Glomerular endothelial cell (primary cell): ENCODE measurements around the gene FMN1. TPM values are rescaled to one million over a fixed set of nuclear protein-coding genes. Genes with fewer than 3 reads are reported as not detected.
A peak's percentile ranks its signal among the peaks of the same experiment; 100 is the strongest.
"Not testable (repeated sequence)": the region's sequence is repeated elsewhere in the genome, so short reads cannot be mapped to it uniquely, and the experiment has no call there.

Experiments
- DNase-seq: peaks from one replicate; pipeline ENCODE4 v3.0.0-alpha.2; 2011; ENCODE audit warnings: low read depth, low spot score; ENCODE audit errors: extremely low read depth
- total RNA-seq: library from RNA; depleted of rRNA; stranded (reverse); fragments of >200 nt; gene quantifications from 2 replicates; pipeline ENCODE4 v1.2.3, GENCODE V29; 2015

FMN1 gene
- total RNA-seq, 1 donor from 2014 or later = 0.58 TPM

DNA sequence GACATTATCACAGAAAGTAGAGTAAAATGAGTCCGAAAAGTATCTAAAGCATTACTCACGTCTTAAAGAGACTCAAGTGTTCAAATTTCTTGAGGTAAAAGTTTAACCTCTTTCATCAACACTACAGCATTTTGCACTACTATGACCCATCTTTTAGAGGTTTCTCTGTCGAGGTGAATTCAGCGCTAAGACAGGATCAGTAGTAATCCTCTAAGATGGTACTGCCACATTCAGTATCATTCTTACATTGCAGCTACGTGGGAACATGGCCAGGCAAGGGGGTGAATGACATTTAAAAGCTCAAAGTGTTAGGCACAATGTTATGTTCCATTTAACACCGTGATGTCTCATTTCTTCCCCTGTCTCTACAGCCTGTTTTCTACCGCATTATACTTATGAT is 210.8 kb downstream of the FMN1 start:
- DNase-seq = no peak

DNA sequence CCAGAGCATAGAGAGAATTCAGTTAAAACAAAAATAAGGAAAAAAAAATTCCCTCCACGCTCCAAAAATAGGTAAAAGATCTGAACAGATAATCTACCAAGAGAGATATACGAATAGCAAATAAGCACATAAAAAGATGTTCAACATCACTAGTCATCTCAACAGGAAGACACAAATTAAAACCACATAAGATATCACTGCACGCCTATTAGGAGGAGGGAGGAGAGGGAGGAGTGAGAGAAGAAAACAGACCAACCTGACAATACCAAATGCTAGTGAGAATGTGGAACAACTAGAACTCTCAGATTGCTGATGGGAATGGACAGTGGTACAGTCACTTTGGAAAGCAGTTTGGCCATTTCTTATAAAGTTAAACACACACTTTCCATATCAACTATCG is 212.5 kb downstream of the FMN1 start:
- DNase-seq = no peak

DNA sequence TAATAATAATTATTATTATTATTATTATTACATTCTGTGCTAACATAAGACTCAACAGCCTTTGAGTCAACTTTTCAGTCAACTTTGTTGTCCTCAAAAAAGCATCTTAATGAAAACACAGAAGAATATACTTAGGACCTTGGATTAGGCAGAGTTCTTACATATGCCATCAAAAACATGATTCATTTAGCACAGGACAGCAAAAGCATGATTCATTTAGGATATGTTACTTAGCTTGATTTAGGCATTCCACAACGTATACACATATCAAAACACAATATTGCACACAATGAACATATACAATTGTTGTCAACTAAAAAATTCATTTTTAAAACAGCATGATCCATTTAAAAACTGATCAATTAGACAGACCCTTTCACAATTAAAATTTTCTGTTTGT is 213.0 kb downstream of the FMN1 start:
- no peak for DNase-seq

DNA sequence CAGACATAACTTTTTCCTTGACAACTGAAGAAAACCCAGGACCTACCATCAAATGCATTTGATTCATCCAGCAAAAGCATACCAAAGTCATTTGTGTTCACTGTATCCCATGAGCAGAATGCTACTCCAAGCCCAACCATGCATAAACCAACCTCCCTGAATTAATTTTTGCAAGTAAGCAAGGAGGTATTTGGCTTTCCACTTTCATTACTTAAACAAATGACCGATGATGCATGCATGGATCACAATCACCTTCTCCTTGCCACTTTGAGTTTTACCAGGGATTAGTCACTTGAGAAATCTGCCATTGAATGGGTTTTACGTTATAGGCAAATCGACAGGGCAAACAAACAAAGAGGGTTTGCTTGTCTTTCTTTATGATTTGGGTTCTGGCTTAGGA is 214.8 kb downstream of the FMN1 start:
- no peak for DNase-seq

DNA sequence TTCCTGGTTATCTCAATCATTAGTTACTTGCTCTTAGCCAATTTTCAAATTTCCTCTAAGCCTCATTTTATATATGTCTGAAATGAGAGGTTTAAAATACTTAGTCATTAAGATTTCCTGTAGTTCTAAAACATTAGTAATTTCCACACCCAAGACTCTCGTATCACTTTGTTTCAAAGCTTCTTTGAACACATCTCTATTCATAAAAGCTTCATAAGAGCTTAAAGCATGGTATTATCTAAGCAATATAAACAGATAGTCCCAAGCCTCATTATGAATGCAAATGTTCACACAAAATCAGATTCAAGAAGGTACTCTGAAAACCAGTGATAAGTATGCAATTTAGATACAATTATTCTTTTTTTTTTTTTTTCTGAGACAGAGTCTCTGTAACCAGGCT is 217.0 kb downstream of the FMN1 start:
- no peak for DNase-seq

DNA sequence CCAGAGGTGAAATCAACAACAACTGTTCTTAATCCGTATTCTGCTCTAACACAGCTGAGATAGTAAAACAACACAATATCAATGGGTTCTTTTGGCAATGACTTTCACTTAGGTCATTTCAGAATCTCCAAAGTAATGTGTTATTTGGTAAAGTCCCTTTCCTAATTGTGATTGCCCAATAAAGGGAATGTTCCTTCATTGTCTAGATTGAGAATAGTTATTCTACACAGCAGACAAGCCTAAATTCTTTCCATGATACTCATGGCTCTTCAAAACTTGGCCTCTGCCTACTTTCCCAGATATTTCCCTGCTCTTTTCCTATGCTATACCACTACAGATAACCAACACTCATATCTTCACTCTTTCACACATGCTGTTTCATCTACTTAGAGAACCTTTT is 219.8 kb downstream of the FMN1 start:
- DNase-seq = no peak

DNA sequence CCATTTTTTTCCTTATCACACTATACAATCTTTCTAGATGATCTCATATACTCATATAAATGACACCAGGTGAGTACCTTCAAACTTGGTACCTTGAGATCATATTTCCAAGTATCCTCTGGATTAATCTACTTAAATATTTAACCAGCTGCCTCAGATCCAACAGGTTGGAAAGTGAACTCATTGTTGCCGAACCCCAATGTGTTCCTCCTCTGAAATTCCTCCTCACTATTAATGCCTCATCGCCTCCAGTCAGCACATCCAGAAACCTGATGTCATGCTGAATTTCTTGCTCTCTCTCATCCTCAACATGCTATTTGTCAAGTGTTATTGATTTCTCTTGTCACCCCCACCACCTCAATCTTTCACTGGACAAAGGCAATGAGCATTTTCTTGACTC is 221.8 kb downstream of the FMN1 start:
- no peak for DNase-seq

DNA sequence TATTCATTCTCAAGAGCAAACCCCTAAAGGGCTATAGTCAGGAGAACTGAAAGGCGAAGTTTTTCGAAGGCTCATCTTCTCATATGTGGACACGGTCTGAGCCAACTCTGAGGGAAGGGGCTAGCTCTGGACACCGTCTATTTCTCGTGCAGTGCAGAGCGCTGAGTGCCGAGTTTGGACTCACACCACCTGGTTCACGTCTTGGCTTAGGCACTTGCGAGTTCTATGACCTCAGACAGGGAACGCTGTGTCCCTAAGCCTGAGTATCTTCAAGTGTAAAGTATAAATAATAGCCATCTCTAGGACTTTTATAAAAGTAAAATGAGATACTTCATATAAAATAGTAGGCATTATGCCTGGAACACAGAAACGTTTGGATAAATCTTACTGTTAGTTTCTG is 223.7 kb downstream of the FMN1 start:
- no peak for DNase-seq

DNA sequence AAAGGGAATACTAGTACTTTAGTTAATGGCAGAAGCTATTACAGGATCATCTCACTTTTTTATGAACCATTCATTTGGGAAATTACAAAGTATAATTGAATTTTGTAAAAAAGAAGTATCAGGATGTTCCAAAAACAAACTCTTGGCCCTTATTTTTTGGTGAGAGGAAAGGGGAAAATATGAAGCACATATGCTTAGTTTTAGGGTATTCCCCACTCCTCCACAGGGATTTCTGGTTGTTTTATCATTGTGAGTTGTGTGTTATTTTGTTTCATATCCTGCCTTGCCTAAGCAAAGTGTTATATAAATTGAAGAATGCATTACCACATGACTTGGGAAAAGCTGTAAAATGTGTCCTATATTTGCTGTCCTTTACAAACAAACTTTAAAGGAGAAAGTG is 227.0 kb downstream of the FMN1 start:
- DNase-seq = no peak

DNA sequence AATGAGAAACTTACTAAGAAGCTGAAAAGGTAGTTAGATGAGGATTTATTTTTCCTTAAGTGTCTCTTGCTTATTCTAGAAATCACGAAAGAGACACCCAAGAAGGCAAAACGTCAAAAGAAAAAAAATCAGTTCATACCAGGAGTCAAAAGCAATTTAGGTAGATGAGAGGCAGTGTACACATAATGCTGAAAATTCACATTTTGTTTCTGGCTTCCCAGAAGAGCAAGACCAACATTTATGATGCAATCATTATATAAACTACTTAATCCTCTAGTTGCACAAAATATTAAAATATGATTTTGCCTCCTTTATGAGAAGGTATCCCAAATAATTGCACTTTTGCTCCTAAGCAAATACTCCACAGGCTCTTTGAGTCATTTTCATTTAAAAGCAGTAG is 228.0 kb downstream of the FMN1 start:
- no peak for DNase-seq

DNA sequence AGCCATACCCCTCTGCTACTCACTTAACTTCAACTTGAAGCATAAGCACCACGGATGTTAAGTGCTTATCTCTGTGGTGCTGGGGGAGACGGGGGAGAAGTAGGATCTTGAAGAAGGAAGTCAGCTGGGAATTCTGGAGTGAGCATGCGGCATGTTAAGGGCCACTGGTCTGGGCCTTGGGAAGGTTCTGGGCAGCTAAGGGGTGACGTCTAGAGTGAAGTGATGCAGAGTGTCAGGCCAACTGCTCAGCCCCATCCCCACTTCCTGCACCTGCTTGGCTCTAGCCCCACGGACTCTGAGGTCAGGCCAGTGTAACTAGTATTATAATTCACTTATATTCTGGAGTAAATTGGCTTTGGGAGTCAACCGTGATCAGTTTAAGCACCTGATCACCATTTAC is 228.6 kb downstream of the FMN1 start:
- DNase-seq = no peak

DNA sequence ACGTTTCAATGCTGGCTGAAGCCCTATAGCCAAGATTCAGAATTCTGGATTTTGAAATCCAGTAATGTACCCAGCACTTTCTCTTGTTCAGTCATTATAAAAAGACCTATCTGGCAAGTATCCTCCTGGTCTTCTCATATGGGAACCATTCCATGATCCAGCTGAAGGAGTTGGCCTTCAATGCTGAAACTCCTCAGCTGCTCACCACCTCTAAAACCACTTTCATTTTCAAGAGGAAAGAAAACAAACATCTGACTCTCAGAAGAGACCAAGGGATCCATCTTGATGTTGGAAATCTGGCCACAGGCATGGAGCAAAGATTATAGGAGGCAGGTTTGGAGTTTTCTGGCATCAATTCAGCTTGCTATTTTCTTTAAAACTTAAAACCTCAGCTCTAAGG is 235.4 kb downstream of the FMN1 start:
- DNase-seq = no peak

DNA sequence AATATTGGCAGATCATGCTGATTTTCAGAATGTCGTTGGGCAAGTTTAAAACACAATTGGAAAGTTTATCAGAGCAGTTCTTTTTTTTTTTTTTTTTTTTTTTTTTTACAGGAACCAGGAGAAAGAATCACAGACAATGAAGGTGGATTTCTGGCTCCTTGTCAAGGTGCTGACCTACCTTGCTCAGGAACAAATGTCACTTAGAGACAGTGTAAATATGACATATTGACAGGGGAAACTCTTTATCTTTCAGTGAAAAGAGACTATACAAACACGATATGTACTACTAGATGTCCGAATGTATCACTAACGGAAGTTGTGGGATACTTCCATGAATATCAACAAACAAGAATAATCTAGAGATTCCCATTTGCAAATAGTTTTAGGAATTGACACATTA is 237.3 kb downstream of the FMN1 start:
- no peak for DNase-seq

DNA sequence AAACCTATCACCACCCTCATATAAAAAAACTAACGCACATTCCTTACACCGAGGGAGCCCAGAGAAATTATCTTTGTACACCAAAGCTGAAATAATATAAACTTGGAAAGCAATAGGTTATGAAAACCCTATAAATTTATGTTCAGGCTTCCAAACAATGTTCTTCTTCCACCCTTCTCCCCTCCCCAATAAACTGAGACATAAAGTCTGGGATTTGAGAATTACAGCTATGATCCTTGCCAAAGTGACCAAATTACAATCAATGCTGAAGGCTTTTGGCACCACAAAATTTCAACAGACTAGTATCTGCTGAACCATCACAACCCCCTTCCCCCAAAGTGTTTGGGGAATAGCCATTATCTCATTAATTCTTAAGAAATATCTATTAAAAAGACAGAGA is 237.8 kb downstream of the FMN1 start:
- DNase-seq = no peak

DNA sequence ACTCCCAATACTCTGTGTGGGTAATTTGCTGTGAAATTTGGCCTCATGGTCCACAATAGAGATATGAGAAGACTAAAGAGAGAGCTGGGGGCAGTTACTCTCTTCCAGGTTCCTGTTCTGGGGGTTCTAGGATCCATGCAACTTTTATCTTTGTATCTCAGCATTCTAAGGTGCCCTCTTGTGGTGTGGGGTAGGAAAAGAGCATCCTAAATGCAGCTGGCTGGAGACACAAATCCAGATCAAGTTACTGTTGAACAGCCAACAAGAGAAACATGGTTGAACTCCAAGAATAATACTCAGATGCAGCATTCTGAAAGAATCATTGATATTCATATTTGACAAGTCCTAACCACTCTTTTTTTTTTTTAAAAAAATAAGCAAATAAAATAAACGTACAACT is 238.5 kb downstream of the FMN1 start:
- peak; percentile 12 for DNase-seq

DNA sequence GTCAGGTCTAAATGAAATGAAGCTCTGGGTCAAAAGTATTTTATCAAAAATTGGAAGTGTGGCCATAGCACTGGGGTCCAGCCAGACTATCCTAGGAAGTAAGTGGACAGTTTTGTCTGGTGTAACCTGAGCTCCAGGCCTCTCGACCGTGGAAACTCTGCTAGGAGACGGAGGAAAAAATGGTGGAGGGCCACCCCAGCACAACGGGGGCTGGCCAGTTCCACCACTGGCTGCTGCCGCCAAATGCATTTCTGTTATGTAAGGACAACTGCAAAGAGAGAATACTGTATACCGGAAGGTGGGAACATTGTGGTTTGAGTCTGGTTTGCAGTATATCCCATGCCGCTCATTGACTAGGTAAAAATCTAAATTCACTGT is 241.0 kb downstream of the FMN1 start:
- DNase-seq = no peak

DNA sequence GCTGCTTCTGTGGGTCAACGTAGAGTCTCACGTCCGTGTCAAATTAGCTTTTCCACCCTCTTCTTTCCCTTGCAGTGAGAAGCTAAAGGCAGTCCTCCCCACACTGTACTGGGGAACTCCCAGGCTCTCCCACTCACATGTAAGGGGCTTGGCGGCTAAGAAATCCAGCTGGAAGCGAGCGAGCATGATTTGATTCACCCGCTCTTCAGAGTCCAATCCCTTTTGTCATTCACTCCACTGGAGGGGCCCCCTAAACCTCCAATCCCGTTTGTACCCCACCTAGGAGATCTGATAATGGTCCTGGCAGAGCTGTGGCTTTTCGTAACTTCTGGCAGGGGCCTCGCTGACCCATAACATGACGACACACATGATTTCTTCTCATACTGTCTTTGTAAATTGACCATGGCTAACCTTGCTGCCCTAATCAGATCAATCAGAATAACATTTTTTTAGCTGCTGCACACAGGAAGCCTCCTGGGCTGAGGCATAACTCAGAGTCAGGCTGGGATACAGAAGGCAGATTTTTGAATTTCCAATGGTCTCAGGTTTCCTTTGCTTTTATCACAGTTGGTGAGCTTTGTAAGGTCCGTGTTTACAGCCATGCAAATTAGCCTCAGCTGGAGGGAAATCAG is 241.5 kb downstream of the FMN1 start:
- DNase-seq = no peak

DNA sequence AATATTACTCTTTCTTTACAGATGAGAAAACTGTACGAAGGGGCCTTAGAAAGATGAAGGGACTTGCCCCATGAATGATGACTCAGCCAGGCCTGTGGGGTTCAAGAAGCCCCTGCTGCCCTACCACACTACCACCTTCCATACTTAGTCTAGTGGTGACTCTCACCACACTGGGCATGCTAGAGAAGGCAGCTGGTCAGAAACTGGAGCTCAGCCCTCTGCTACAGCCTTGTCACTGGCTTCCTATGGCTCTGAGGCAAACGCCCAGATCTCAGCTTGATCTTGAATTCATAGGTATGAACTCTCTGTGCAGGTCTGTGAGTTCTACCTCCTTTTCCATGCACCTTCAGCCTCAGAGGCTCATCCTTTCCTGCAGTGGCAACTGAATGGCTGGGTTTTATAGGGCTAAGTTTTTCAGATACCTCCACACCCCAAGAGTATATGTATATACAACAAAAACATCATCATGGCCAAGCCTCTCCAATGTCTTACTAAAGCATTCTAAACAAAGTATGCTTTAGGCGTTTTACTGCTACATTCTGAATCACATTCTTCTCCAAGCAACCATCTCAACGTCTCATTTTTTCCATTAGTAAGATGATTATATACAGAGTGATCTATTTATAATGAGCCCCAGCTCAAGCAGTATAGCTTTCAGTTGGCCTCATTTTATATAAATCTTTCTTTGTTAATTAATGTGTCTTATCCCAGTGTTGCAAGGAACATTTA is 242.6 kb downstream of the FMN1 start:
- no peak for DNase-seq

DNA sequence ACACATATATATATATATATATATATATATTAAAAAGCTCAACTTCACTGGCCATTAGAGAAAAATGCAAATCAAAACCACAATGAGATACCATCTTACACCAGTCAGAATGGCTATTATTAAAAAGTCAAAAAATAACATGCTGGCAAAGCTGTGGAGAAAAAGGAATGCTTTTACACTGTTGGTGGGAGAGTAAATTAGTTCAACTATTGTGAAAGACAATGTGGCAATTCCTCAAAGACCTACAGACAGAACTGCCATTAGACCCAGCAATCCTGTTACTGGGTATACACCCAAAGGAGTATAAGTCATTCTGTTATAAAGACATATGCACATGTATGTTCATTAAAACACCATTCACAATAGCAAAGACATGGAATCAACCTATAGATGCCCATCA is 244.5 kb downstream of the FMN1 start:
- DNase-seq = not testable (repeated sequence)

DNA sequence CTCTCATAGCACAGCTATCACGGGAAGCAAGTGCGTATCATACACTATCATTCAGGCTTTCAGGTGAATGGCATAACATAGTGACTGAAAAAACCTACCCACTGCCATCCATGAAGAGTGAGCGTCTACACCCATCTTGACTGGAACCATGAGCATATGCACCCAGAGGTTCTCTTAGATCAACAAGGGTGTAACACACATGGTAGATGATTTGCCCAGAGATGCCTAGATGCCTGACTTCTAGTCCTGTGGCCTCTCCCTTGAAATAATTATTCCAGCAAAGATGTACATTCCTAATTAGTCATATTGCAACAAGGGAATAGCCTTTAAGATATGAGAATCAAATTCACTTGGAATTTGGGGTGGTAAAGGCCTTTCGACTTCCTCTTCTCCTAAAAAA is 248.3 kb downstream of the FMN1 start:
- no peak for DNase-seq

DNA sequence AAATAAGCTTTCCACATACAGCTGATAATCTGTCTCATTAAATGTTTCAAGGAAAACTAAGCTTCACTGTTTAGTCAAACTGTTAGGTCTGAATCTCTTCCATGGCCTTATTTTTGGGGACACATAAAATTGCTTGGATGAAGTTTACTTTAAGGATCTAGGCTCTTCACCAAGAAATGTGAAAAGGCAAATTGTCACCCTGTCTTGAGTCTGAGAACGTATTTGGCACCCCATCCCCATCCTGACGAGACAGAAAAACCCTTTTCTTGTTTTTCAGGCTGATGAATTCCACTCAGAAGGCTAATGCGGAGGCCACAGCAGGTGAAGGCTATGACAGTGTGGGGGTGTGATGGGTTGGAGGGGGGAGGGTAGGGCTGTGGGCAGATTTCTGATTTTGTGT is 250.1 kb downstream of the FMN1 start:
- DNase-seq = no peak

DNA sequence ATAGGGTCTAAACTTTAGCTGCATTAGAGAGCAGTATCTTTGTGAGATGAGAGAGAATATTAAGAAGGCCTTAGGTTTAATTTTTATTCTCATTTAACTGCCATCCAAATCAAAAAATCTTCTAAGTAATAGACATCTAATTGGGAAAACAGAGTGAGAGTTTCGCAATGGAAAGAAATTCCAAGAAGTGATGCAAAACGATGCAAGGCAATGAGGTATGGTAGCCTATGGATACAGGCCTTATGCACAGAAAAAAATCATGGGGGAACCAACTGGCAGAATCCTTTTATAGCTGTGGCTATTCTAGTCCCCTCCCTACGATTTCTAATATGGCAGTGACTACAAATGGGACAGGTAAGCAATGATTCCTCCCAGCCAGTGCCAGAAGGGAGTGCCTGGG is 250.8 kb downstream of the FMN1 start:
- DNase-seq = no peak

DNA sequence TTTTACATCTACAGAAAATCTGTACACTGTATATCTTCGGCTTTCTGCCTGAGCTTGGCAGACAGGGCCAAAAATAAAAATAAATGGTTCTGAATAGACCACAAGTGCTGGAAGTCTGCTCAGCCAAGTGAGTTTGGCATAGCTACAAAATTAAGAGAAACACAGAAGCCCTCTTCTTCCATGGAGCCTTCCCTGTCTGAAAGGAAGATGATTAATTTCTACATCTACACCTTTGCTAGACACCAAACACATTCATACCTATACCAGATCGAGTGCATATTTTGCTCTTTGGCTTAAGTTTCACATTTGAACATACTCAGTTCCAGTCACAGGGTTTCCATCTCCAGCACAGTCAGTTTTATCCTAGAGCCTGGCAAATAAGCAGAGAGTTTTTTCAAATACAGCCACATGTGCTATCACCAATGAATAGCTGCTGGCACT is 252.1 kb downstream of the FMN1 start:
- DNase-seq = no peak
